K562 (cell line): ENCODE data around the gene FLAD1. TPM values are rescaled to one million over a fixed set of nuclear protein-coding genes. Genes with fewer than 3 reads are reported as not detected.
A peak's percentile ranks its signal among the peaks of the same experiment; 100 is the strongest.

ENCODE experiments used
- ARID4B ChIP-seq: sonication (generic); formaldehyde crosslinking; IDR thresholded peaks from 2 replicates; pipeline ENCODE4 v1.8.0; 2022; ENCODE audit warnings: mild to moderate bottlenecking, missing genetic modification reagents
- BDP1 ChIP-seq: IDR thresholded peaks from 3 replicates; pipeline ENCODE4 v1.6.1; 2011; ENCODE audit not compliant: insufficient read length, insufficient read depth
- BRF1 ChIP-seq: IDR thresholded peaks from 3 replicates; pipeline ENCODE4 v1.6.1; 2011; ENCODE audit warnings: borderline replicate concordance, mild to moderate bottlenecking; ENCODE audit not compliant: insufficient read length; ENCODE audit errors: extremely low read depth
- MAFK ChIP-seq: IDR thresholded peaks from 2 replicates; pipeline ENCODE4 v1.6.1; 2011; ENCODE audit warnings: low read length, improper control_type of control experiment
- MYNN ChIP-seq, 2 experiments: sonication (generic); formaldehyde crosslinking in 1 of 2; IDR thresholded peaks; 2 replicates each; pipeline versions ENCODE4 v1.5.0 to v1.6.1; 2016 to 2020; ENCODE audit warnings: antibody characterized with exemption in 1 of 2, missing genetic modification reagents in 1 of 2
- NELFE ChIP-seq: IDR thresholded peaks from 2 replicates; pipeline ENCODE4 v1.6.1; 2011; ENCODE audit warnings: mild to moderate bottlenecking; ENCODE audit not compliant: insufficient read depth, insufficient read length
- RB1 ChIP-seq: fragments of 450-650 bp; IDR thresholded peaks from 2 replicates; pipeline ENCODE4 v1.6.1; 2017; ENCODE audit warnings: low read depth, mild to moderate bottlenecking
- RHOXF2B ChIP-seq: fragments of 250-450 bp; sonication (Bioruptor Pico); conservative IDR thresholded peaks from 2 replicates; pipeline ENCODE4 v1.5.1; 2021
- SAFB2 ChIP-seq: fragments of 200-400 bp; formaldehyde crosslinking; IDR thresholded peaks from 2 replicates; pipeline ENCODE4 v1.6.1; 2018; ENCODE audit warnings: borderline replicate concordance, low read length, low read depth, moderate library complexity; ENCODE audit not compliant: severe bottlenecking
- SRSF3 ChIP-seq: fragments of 200-400 bp; formaldehyde crosslinking; IDR thresholded peaks from 2 replicates; pipeline ENCODE4 v1.6.1; 2016; ENCODE audit warnings: mild to moderate bottlenecking, low read length, moderate library complexity; ENCODE audit not compliant: insufficient read depth
- TFE3 ChIP-seq: fragments of 450-650 bp; formaldehyde crosslinking; IDR thresholded peaks from 2 replicates; pipeline ENCODE4 v1.4.0; 2020; ENCODE audit warnings: mild to moderate bottlenecking, mixed read lengths
- ZBTB9 ChIP-seq: fragments of 450-650 bp; formaldehyde crosslinking; IDR thresholded peaks from 2 replicates; pipeline ENCODE4 v1.4.0; 2020; ENCODE audit warnings: mild to moderate bottlenecking, moderate library complexity
- ZHX1 ChIP-seq: fragments of 150-350 bp; conservative IDR thresholded peaks from 2 replicates; pipeline ENCODE4 v1.6.1; 2014; ENCODE audit warnings: low read length
- ZNF184 ChIP-seq: sonication (generic); formaldehyde crosslinking; IDR thresholded peaks from 2 replicates; pipeline ENCODE4 v1.5.0; 2020; ENCODE audit warnings: missing genetic modification reagents
- ZNF280B ChIP-seq: fragments of 250-450 bp; sonication (Bioruptor Pico); IDR thresholded peaks from 2 replicates; pipeline ENCODE4 v1.5.1; 2021; ENCODE audit warnings: mild to moderate bottlenecking
- polyA plus RNA-seq, 8 experiments: library from polyadenylated mRNA; depleted of rRNA in 4 of 8; stranded (reverse) in 5 of 8; unstranded in 3 of 8; fragments of >200 nt; fragmentation: Nextera tagmentation in 2 of 8; fragmentation: Illumina TruSeq in 1 of 8; extraction: Ambion mirVana in 2 of 8; extraction: Trizol in 1 of 8; gene quantifications; 2 replicates each; pipeline versions ENCODE4 v1.2.1 to v1.2.3, GENCODE V29; 2011 to 2014; ENCODE audit warnings: inconsistent platforms in 1 of 8, missing spikeins in 1 of 8
- total RNA-seq, 7 experiments: library from RNA; depleted of rRNA in 6 of 7; stranded (reverse); fragments of >200 nt in 6 of 7; fragmentation: Illumina TruSeq in 2 of 7; extraction: Trizol in 2 of 7; gene quantifications; 2 replicates each; pipeline versions ENCODE4 v1.2.1 to v1.2.3, GENCODE V29; 2011 to 2021; ENCODE audit warnings: low replicate concordance in 1 of 7

Gene FLAD1
- total and polyA plus RNA-seq, 9 of the 15 experiments (the other 6 are each of a cell fraction or from before 2014, with no cell fraction given), result 24.9 to 85.8 (median 67.0) TPM

DNA sequence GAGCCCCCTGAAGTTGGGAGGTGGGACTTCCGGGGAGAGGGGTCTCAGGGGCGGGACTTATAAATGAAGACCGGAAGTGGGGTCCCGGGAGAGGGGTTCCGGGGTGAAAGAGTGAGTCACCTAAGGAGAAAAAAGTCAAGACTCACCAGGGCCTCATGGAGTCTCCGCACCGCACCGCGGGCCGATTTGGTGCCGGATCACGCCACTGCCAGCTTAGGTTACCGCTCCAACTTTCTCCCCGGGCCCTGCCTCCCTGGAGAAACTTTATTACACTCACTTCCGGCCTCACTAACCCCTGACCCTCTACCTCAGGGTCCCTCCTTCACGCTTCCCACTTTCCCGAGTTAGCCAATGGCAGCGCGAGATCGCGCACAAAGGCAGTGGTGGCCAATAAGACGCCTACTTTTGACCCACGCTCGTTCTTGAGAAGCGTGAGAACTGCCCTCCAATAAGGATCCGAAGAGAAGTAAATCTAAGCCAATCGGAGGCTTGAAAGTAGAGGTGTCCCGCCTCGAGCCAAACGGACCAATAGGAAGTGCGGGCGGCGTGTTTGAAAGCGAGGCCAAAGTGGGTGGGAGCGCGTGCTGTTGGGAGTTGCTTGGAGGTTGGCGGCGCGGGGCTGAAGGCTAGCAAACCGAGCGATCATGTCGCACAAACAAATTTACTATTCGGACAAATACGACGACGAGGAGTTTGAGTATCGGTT, 8.9 kb upstream of the FLAD1 start, which contains the start of gene CKS1B (continued):
- TF ChIP-seq ARID4B (CRISPR knock-in tag) (peak; percentile 94), BRF1 (no peak), SRSF3 (no peak), MAFK (no peak), ZHX1 (no peak), RB1 (no peak), RHOXF2B (CRISPR knock-in tag) (no peak), BDP1 (no peak), MYNN (IDR thresholded peaks at IDR 0.05) (no peak), MYNN (CRISPR knock-in tag; IDR thresholded peaks at IDR 0.05) (no peak), SAFB2 (no peak), ZBTB9 (CRISPR knock-in tag) (no peak; the same call in 1 of the 2 replicates), ZNF280B (CRISPR knock-in tag) (no peak), TFE3 (no peak), NELFE (no peak), ZNF184 (no peak)
